HG03175 (cell line): ENCODE results near the gene CNPY3.
A peak's percentile ranks its signal among the peaks of the same experiment; 100 is the strongest.
"Not testable (repeated sequence)": the region's sequence is repeated elsewhere in the genome, so short reads cannot be mapped to it uniquely, and the experiment has no call there.

Source experiments
- ATAC-seq: cut with Tn5 transposase; IDR thresholded peaks from one replicate; pipeline ENCODE4 v1.9.1; 2021; ENCODE audit warnings: mild to moderate bottlenecking, moderate library complexity; ENCODE audit not compliant: unreplicated experiment

The CNPY3 gene

DNA sequence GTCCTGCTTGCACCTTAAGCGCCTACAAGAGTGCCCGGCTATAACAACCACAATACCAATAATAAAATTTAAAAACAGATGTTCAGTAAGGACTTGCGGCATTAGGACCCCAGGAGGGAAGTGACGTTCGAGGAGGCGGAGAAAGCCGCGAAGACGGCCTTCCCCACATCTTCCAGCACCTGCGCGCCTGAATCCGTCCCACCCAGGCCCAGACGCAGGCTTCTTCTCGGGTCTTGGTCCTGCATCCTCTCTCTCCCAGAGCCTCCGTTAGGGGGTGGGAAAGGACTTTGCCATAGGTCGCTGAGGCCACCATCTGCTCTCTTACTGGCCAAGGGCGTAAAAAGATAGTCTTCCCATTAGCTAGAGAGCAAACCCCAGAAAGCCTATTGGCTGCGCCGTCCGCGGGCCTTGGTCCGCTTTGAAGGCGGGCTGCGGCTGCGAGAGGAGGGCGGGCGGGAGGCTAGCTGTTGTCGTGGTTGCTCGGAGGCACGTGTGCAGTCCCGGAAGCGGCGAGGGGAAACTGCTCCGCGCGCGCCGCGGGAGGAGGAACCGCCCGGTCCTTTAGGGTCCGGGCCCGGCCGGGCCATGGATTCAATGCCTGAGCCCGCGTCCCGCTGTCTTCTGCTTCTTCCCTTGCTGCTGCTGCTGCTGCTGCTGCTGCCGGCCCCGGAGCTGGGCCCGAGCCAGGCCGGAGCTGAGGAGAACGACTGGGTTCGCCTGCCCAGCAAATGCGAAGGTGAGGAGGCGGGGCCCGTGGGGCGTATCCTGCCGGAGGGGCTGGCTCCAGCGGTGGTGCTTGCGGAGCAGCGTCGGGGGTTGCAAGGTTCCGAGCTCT is at the start of gene CNPY3:
CNPY3 (plus strand) TSS at position 495 of the 835 bp plus-strand sequence; CDS start at position 586, 91 bp downstream.
- ATAC-seq: peak; percentile 77

GRCh38 chr6:42880240-42880817 is 49.0 kb upstream of the CNPY3 start:
- ATAC-seq: not testable (repeated sequence)

GRCh38 chr6:42880871-42881270 is 48.4 kb upstream of the CNPY3 start:
- not testable (repeated sequence) for ATAC-seq

- no peak for ATAC-seq
Observed at GRCh38 chr6:42885702-42886101, 43.6 kb upstream of the CNPY3 start.

- ATAC-seq: not testable (repeated sequence)
Observed at GRCh38 chr6:42888201-42888600, 41.1 kb upstream of the CNPY3 start.

DNA sequence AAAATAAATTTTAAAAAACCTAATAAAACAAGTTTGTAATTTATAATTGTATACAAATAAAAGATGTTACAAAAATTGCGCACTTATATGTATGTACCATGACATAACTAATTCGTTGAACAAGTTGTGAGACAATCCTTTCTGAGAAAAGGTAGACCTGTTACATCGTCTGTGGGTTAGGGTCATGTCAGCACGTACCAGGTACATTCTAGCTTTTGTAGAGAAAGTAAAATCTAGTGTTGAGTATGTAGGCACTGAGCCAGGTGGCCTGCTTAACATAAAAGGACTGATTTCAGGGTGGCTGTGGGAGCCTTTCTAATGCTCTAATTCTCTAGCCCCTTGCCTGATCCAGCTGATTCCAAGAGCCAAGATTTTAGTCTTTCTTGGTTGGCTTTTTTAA is 39.5 kb upstream of the CNPY3 start:
- no peak for ATAC-seq

DNA sequence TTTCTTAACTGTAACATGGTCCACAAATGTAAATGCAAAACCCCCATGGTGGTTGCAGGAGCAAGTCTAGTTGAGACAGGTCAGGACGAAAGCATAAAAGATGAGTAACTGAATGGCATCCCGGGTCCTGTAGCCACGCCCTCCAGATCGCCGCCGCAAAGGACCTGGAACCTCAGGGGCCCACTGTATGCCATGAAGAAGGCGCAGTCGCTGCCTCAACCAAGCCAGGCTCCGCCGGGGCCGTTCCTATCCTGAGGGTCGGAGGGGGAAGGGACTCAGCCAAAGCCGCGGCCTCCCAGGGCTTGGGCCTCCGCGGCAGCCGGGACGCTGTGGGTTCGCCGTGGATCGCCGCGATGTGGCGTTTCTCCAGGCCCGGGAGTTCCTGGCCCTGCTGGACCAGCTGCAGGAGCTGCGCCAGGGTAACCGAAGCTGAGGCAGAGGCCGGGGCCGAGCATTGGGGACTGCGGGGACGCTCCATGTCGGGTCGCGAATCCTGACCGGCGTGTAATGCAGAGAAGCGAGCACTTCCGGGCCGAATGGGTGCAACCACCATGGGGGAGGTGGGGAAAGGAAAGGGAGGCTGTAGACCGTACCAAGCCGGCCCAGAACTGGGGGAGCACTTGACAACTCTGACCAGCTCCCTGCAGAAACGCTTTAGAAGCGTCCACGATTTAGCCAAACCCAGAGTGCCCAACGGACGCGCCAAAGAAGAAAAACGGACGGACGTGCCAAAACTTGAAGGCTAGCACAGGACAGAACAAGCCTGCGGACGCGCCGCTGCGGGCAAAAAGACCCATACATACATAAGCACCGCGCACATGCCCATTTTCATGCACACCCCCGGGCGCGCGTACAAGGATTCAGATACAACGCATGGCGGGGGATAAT is 38.7 kb upstream of the CNPY3 start:
- peak; percentile 93 for ATAC-seq

DNA sequence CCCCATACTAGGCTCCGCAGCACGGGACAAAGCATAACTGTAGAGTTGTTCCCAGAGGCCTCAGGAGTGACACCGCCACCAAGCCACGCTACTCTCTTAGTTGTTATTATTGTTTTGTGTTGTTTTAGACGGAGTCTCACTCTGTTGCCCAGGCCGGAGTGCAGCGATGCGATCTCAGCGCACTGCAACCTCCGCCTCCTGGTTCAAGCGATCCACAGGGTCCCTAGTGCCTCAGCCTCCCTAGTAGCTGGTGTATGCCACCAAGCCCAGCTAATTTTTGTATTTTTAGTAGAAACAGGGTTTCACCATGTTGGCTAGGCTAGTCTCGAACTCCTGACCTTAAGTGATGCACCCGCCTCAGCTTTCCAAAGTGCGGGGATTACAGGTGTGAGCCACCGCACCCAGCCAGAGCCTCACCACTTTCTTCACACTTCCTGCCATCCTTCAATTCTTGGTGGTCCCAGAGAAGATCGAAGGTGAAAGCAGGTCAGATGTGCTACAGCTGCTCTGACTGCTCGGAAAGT is 38.0 kb upstream of the CNPY3 start:
- no peak for ATAC-seq

DNA sequence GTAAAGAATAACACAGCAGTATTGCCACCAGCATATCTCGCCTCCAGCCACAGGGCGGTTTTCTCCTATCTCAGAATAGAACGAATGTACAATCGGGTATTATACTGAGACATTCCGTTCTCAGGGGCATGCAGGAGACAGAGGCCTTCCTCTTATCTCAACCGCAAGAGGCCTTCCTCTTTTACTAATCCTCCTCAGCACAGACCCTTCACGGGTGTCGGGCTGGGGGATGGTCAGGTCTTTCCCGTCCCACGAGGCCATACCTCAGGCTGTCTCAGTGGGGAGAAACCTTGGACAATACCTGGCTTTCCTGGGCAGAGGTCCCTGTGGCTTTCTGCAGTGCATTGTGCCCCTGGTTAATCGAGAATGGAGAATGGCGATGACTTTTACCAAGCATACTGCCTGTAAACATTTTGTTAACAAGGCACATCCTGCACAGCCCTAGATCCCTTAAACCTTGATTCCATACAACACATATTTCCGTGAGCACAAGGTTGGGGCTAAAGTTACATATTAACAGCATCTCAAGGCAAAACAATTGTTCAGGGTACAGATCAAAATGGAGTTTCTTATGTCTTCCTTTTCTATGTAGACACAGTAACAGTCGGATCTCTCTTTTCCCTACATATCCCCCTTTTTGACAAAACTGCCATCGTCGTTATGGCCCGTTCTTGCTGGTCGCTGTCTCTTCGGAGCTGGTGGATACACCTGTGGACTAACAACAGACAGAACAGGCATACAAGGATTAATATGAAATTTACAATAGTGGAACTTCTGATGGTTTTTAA is 35.0 kb upstream of the CNPY3 start:
- not testable (repeated sequence) for ATAC-seq

- ATAC-seq: no peak
Observed at GRCh38 chr6:42896178-42896719, 33.0 kb upstream of the CNPY3 start.

- ATAC-seq: no peak
Observed at GRCh38 chr6:42898891-42899361, 30.4 kb upstream of the CNPY3 start.

GRCh38 chr6:42899871-42900270 is 29.4 kb upstream of the CNPY3 start:
- no peak for ATAC-seq

DNA sequence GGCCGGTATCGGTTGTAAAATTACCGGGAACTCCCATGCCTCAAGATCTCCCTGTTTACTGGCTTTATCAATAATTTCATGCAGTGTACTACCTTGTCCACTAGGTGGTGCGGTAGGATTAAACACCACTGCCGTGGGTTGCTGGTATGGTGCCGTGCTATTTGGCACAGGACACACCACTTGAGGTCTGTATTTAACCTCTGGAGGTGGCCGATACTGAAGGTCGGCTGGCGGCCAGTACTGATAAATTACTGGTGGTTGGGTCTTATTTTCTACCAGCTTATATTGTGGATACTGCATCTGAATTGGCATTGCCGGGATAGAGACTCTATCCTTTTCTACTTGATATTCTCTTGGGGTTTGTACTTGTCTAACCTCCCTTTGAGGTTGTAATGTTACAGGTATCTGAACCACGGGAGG is 27.7 kb upstream of the CNPY3 start:
- ATAC-seq: peak; percentile 64

GRCh38 chr6:42902429-42903263 is 26.6 kb upstream of the CNPY3 start:
- not testable (repeated sequence) for ATAC-seq

DNA sequence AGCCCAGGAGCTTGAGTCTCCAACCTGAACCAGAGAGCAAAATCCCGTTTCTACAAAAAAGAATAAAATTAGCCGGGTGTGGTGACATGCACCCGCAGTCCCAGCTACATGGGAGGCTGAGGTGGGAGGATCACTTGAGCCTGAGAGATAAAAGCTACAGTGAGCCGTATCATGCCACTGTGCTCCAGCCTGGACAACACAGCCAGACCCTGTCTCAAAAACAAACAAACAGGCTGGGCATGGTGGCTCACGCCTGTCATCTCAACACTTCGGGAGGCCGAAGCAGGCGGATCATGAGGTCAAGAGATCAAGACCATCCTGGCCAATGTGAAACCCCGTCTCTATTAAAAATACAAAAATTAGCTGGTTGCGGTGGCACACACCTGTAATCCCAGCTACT is 24.8 kb upstream of the CNPY3 start:
- no peak for ATAC-seq

DNA sequence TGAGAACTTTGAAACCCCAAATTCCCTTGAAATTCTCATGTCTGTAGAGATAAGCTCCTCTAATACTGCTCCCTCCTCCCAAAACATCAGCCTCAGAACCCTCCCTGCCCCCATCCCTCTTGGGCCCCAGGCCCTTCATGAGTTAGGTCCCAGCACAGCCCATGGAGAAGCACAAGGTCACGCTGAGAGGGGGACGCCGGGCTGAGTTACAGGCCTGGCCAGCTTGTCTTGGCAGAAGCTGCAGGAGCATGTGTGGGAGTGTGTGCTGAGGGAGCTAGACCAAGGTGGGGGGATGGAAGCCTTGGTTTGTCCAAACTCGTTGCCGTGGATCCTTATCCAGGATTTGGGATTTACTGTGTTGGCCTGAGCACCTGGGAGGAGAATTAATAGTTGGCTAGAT is 21.9 kb upstream of the CNPY3 start:
- ATAC-seq: no peak

- ATAC-seq: no peak
Observed at GRCh38 chr6:42909835-42910234, 19.4 kb upstream of the CNPY3 start.

DNA sequence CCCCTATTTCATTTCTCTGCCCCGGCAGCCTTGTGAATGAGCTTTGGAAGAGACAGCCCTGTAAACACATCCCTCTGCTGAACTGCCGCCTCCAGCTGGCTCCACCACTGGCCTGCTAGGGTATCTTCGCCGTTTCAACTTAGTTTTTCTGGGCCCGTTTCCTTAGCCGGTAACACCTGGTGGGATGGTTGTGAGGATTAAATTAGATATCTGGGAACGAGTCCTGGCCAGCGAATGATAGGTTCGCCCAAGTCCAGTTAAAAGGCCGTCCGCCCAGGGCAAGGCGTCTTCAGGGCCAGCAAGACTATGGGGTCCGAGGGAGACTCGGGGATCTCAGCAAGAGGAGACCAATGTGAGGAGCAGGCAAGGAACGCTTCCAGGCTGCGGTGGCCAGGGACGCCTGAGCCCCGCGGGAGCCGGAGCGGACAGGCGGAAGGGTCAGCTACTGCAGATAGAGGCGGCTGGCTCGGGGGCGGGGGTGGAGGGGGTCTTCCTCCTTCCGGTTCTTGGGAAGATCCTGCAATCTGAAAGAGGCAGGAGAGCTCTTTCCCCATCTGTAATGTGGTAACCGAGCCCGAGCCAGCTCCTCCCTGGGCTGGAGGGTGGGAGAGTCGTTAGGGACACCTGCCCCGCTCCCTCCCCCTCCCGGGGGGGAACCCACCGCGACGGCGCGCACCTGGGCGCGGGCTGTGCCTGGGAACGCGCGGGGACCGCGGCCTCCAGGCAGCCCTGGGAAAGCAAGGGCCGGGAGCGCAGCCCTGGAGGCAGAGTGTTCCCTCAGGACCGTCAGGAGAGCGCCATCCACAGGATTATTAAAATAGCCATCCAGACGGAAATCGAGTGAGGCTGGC is 17.9 kb upstream of the CNPY3 start:
- ATAC-seq: no peak
